ENCODE measurements around the gene HS3ST4. TPM values are rescaled to one million over a fixed set of nuclear protein-coding genes. Genes with fewer than 3 reads are reported as not detected.

HS3ST4 gene
- total RNA-seq, 8 experiments from 2014 or later: 0.36 to 2.4 (median 1.3) TPM

- in situ Hi-C loops (cut with MboI; ENCODE audit: low pct_unique_long_range_greater_than_20kb in 2 of 9, low sequenced_read_pairs in 9 of 9, unreplicated experiment in 9 of 9): no loop called here
- peaks cover 13 to 18% of the 10 kb centered on the region in 2 donors for H3K4me1 ChIP-seq (replicated peaks in 1 of 2)
- peak overlapping the region in 2 of 5 donors; percentile 5 to 11 for H3K4me3 ChIP-seq
- H3K27ac ChIP-seq: peak overlapping the region; percentile 21 to 24
- ATAC-seq (replicated peaks in 6 of 8): peak in 5 of 8 experiments; percentile 91 to 95 (median 91)
- whole genome bisulfite sequencing, 10 experiments: 0 to 54% (median 2%) methylated on average over 2 to 7 of the region's 7 CpGs; no CpG with 5 or more reads in 4 of the 10 experiments
Measured at GRCh38 chr16:25888868-25889267, 197.1 kb downstream of the HS3ST4 start.

- WGBS, 10 experiments: 0 to 100% (median 20%) methylated on average over 1 to 2 of the region's 3 CpGs; no CpG with 5 or more reads in 1 of the 10 experiments
- Histone ChIP-seq H3K4me3 (no peak overlapping the region), H3K27ac (no peak overlapping the region), H3K4me1 (replicated peaks in 1 of 2) (peaks cover 23 to 37% of the 10 kb centered on the region in 2 donors)
- no peak for ATAC-seq (replicated peaks in 6 of 8)
- in situ Hi-C loops (cut with MboI; ENCODE audit: low pct_unique_long_range_greater_than_20kb in 2 of 9, low sequenced_read_pairs in 9 of 9, unreplicated experiment in 9 of 9): no loop called here
Measured at GRCh38 chr16:25893332-25893731, 201.6 kb downstream of the HS3ST4 start.

GRCh38 chr16:25894093-25894492 lies 202.3 kb downstream of the HS3ST4 start:
- 0 to 80% (median 46%) methylated on average over 1 to 3 of the region's 3 CpGs; no CpG with 5 or more reads in 3 of the 10 experiments for WGBS, 10 experiments
- H3K4me3 ChIP-seq: no peak overlapping the region
- ATAC-seq (replicated peaks in 6 of 8): no peak
- peaks cover 25 to 37% of the 10 kb centered on the region in 2 donors for H3K4me1 ChIP-seq (replicated peaks in 1 of 2)
- H3K27ac ChIP-seq: no peak overlapping the region
- in situ Hi-C loops (cut with MboI; ENCODE audit: low pct_unique_long_range_greater_than_20kb in 2 of 9, low sequenced_read_pairs in 9 of 9, unreplicated experiment in 9 of 9): no loop called here

DNA sequence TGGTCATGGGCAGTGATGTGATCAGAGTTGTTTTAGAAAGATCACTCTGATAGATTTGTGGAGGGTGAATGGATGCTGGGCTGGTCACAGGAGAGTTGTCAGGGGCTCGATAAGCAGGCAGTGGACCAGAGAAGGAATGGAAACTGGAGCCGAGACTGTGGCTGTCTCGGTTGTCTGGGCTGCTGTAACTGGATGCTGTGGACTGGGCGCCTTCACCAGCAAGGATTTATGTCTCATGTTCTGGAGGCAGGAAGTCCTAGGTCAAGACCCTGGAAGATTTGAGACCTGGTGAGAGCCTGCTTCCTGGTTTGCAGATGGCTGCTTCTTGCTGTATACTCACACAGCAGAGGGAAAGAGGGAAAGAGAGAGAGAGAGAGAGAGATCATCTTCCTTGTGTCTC lies 203.6 kb downstream of the HS3ST4 start:
- Histone ChIP-seq H3K4me1 (replicated peaks in 1 of 2) (peaks cover 19 to 25% of the 10 kb centered on the region in 2 donors), H3K4me3 (no peak overlapping the region), H3K27ac (no peak overlapping the region)
- WGBS, 10 experiments: 0 to 62% (median 33%) methylated on average over 1 to 3 of the region's 4 CpGs; no CpG with 5 or more reads in 1 of the 10 experiments
- ATAC-seq (replicated peaks in 6 of 8): peak in 4 of 8 experiments; percentile 41 to 66 (median 51)
- in situ Hi-C loops (cut with MboI; ENCODE audit: low pct_unique_long_range_greater_than_20kb in 2 of 9, low sequenced_read_pairs in 9 of 9, unreplicated experiment in 9 of 9): no loop called here

- Histone ChIP-seq H3K27ac (no peak overlapping the region), H3K4me1 (replicated peaks in 1 of 2) (peaks cover 19 to 25% of the 10 kb centered on the region in 2 donors), H3K4me3 (no peak overlapping the region)
- in situ Hi-C loops (cut with MboI; ENCODE audit: low pct_unique_long_range_greater_than_20kb in 2 of 9, low sequenced_read_pairs in 9 of 9, unreplicated experiment in 9 of 9): no loop called here
- peak in 5 of 8 experiments; percentile 53 to 80 (median 68) for ATAC-seq (replicated peaks in 6 of 8)
- 0 to 77% (median 20%) methylated on average over 3 to 5 of the region's 5 CpGs; no CpG with 5 or more reads in 2 of the 10 experiments for WGBS, 10 experiments
Measured at GRCh38 chr16:25896411-25896810, 204.7 kb downstream of the HS3ST4 start.

- Histone ChIP-seq H3K4me3 (no peak overlapping the region), H3K27ac (no peak overlapping the region), H3K4me1 (replicated peaks in 1 of 2) (peaks cover 19 to 25% of the 10 kb centered on the region in 2 donors)
- no peak for ATAC-seq (replicated peaks in 6 of 8)
- in situ Hi-C loops (cut with MboI; ENCODE audit: low pct_unique_long_range_greater_than_20kb in 2 of 9, low sequenced_read_pairs in 9 of 9, unreplicated experiment in 9 of 9): no loop called here
- WGBS, 10 experiments: 0 to 100% (median 70%) methylated on average over 1 to 7 of the region's 10 CpGs; no CpG with 5 or more reads in 1 of the 10 experiments
Measured at GRCh38 chr16:25897702-25898101, 205.9 kb downstream of the HS3ST4 start.

GRCh38 chr16:25905810-25906209 lies 214.1 kb downstream of the HS3ST4 start:
- no peak for ATAC-seq (replicated peaks in 6 of 8)
- in situ Hi-C loops (cut with MboI; ENCODE audit: low pct_unique_long_range_greater_than_20kb in 2 of 9, low sequenced_read_pairs in 9 of 9, unreplicated experiment in 9 of 9): no loop called here

GRCh38 chr16:25910971-25911370 lies 219.2 kb downstream of the HS3ST4 start:
- peaks cover 3 to 12% of the 10 kb centered on the region in 2 donors for H3K4me1 ChIP-seq (replicated peaks in 1 of 2)
- 0 to 77% (median 32%) methylated on average over 1 to 2 of the region's 2 CpGs; no CpG with 5 or more reads in 4 of the 10 experiments for WGBS, 10 experiments
- H3K27ac ChIP-seq: no peak overlapping the region
- no peak for ATAC-seq (replicated peaks in 6 of 8)
- in situ Hi-C loops (cut with MboI; ENCODE audit: low pct_unique_long_range_greater_than_20kb in 2 of 9, low sequenced_read_pairs in 9 of 9, unreplicated experiment in 9 of 9): no loop called here
- no peak overlapping the region for H3K4me3 ChIP-seq

More at GRCh38 chr16:25905810-25906209, 214.1 kb downstream of the HS3ST4 start:
- Histone ChIP-seq H3K4me3 (no peak overlapping the region), H3K4me1 (replicated peaks in 1 of 2) (no peaks in the 10 kb centered on the region), H3K27ac (no peak overlapping the region)
- WGBS, 10 experiments: 10 to 100% (median 57%) methylated on average over 1 to 6 of the region's 6 CpGs

- no peak overlapping the region for H3K4me3 ChIP-seq
- in situ Hi-C loops (cut with MboI; ENCODE audit: low pct_unique_long_range_greater_than_20kb in 2 of 9, low sequenced_read_pairs in 9 of 9, unreplicated experiment in 9 of 9): no loop called here
- H3K4me1 ChIP-seq (replicated peaks in 1 of 2): peaks cover 8 to 21% of the 10 kb centered on the region in 2 donors
- WGBS, 10 experiments: 0 to 87% (median 50%) methylated on average over 1 to 4 of the region's 5 CpGs; no CpG with 5 or more reads in 3 of the 10 experiments
- no peak for ATAC-seq (replicated peaks in 6 of 8)
- H3K27ac ChIP-seq: no peak overlapping the region
Measured at GRCh38 chr16:25912321-25912720, 220.6 kb downstream of the HS3ST4 start.

- Histone ChIP-seq H3K27ac (no peak overlapping the region), H3K4me3 (no peak overlapping the region), H3K4me1 (replicated peaks in 1 of 2) (peaks cover 8 to 21% of the 10 kb centered on the region in 2 donors)
- ATAC-seq (replicated peaks in 6 of 8): no peak
- in situ Hi-C loops (cut with MboI; ENCODE audit: low pct_unique_long_range_greater_than_20kb in 2 of 9, low sequenced_read_pairs in 9 of 9, unreplicated experiment in 9 of 9): no loop called here
- WGBS, 10 experiments: 0 to 82% (median 40%) methylated on average over 2 to 6 of the region's 7 CpGs; no CpG with 5 or more reads in 4 of the 10 experiments
Measured at GRCh38 chr16:25914357-25914962, 222.7 kb downstream of the HS3ST4 start.

GRCh38 chr16:25916037-25916436 lies 224.3 kb downstream of the HS3ST4 start:
- 0 to 60% (median 41%) methylated on average over 1 to 4 of the region's 4 CpGs; no CpG with 5 or more reads in 2 of the 10 experiments for WGBS, 10 experiments
- H3K4me1 ChIP-seq (replicated peaks in 1 of 2): peaks cover 8 to 21% of the 10 kb centered on the region in 2 donors
- in situ Hi-C loops (cut with MboI; ENCODE audit: low pct_unique_long_range_greater_than_20kb in 2 of 9, low sequenced_read_pairs in 9 of 9, unreplicated experiment in 9 of 9): no loop called here
- H3K27ac ChIP-seq: no peak overlapping the region
- peak in 5 of 8 experiments; percentile 74 to 98 (median 97) for ATAC-seq (replicated peaks in 6 of 8)
- no peak overlapping the region for H3K4me3 ChIP-seq

GRCh38 chr16:25922438-25922837 lies 230.7 kb downstream of the HS3ST4 start:
- Histone ChIP-seq H3K4me3 (no peak overlapping the region), H3K4me1 (replicated peaks in 1 of 2) (peaks cover 5 to 15% of the 10 kb centered on the region in 2 donors), H3K27ac (no peak overlapping the region)
- ATAC-seq (replicated peaks in 6 of 8): no peak
- 0 to 83% (median 31%) methylated on average over 1 to 2 of the region's 2 CpGs; no CpG with 5 or more reads in 3 of the 10 experiments for WGBS, 10 experiments
- in situ Hi-C loops (cut with MboI; ENCODE audit: low pct_unique_long_range_greater_than_20kb in 2 of 9, low sequenced_read_pairs in 9 of 9, unreplicated experiment in 9 of 9): no loop called here

- Histone ChIP-seq H3K27ac (no peak overlapping the region), H3K4me1 (replicated peaks in 1 of 2) (peaks cover 5 to 15% of the 10 kb centered on the region in 2 donors), H3K4me3 (no peak overlapping the region)
- in situ Hi-C loops (cut with MboI; ENCODE audit: low pct_unique_long_range_greater_than_20kb in 2 of 9, low sequenced_read_pairs in 9 of 9, unreplicated experiment in 9 of 9): loop anchor here in 1 of 9 experiments (25.0 kb wide), 1 partner anchor 88 kb away; no protein-coding TSS in a partner anchor
- ATAC-seq (replicated peaks in 6 of 8): no peak
- 0 to 100% (median 61%) methylated on average over 1 to 5 of the region's 8 CpGs; no CpG with 5 or more reads in 3 of the 10 experiments for WGBS, 10 experiments
Measured at GRCh38 chr16:25925421-25925820, 233.7 kb downstream of the HS3ST4 start.

Data from motor neuron (in vitro differentiated cells).